Right cardiac atrium (tissue), 5 donors: ENCODE data around the gene HM13. TPM values are rescaled to one million over a fixed set of nuclear protein-coding genes. Genes with fewer than 3 reads are reported as not detected.

ENCODE experiments used
- ATAC-seq, 2 donors: fragments of 200-7000 bp; cut with Tn5 transposase; one replicate each; pipeline versions ENCODE4 v1.8.0 to v1.9.1; 2020; ENCODE audit warnings: moderate library complexity in 2 of 2, mild to moderate bottlenecking in 1 of 2
- DNase-seq, 3 donors: peaks; one replicate each; pipeline ENCODE4 v3.0.0-alpha.2; 2020
- H3K27ac ChIP-seq: one replicate; pipeline ENCODE4 v1.5.1; 2013; ENCODE audit warnings: mild to moderate bottlenecking, low read length, control low read depth, moderate library complexity
- H3K27me3 ChIP-seq: one replicate; pipeline ENCODE4 v1.6.1; 2013; ENCODE audit not compliant: control insufficient read depth, insufficient read depth
- H3K4me1 ChIP-seq: one replicate; pipeline ENCODE4 v1.6.1; 2013; ENCODE audit warnings: low read length; ENCODE audit not compliant: control insufficient read depth, insufficient read depth
- H3K4me3 ChIP-seq: one replicate; pipeline ENCODE4 v1.5.1; 2013; ENCODE audit warnings: low read length, control low read depth
- H3K9me3 ChIP-seq: one replicate; pipeline ENCODE4 v1.6.1; 2013; ENCODE audit warnings: low read length; ENCODE audit not compliant: control insufficient read depth
- WGBS: extraction: QIAGEN DNeasy Blood & Tissue Kit; methylation state at CpG from one replicate; pipeline ENCODE4 v1.1.7; 2013; 5-methylcytosine and 5-hydroxymethylcytosine counted together
- intact Hi-C, 4 donors: fragments of 100-400 bp; cut with DNase I; formaldehyde crosslinking; loops; one replicate each; pipeline versions ENCODE4 v1.11.0 to v1.14.0; 2022 to 2023
- polyA plus RNA-seq: library from polyadenylated mRNA; stranded (reverse); fragments of 200-250 nt; gene quantifications from one replicate; pipeline ENCODE4 v1.2.3, GENCODE V29; 2013
- total RNA-seq, 4 donors: library from RNA; stranded (reverse); fragmentation: NEBNext Ultra II Directional; extraction: Animal tissue kit (Norgen Biotek cat#: 25700); gene quantifications; one replicate each; pipeline ENCODE4 v1.2.1, GENCODE V29; 2021
- donor health status: healthy with polysubstance abuse.
- donor health status: DM: no; HTN: yes; CAD: no.
- donor health status: DM: no; HTN: no; CAD: no.
- donor health status: DM: no; HTN: yes; CAD: no; lungs with severe emphysema.
- donor health status: DM: yes; HTN: yes; CAD: no.

HM13 gene
- total and polyA plus RNA-seq, 5 donors: 40.0 to 80.2 (median 60.9) TPM

GRCh38 chr20:31559704-31560093 is 45.5 kb downstream of the HM13 start:
- peak overlapping the region; percentile 16 for H3K27ac ChIP-seq
- 94% methylated on average over 2 of the region's 2 CpGs for WGBS
- no peaks in the 10 kb centered on the region for H3K27me3 ChIP-seq
- ATAC-seq: no peak
- no peak for DNase-seq
- H3K4me1 ChIP-seq: peaks cover 3% of the 10 kb centered on the region
- intact Hi-C loops: loop anchor here (2.0 to 10.0 kb wide), 3 partner anchors 53 to 165 kb away; partner anchors contain the start of gene BCL2L1 (in 2 of the 4)
- H3K4me3 ChIP-seq: no peak overlapping the region
- no peaks in the 10 kb centered on the region for H3K9me3 ChIP-seq

- Histone ChIP-seq H3K27ac (peak overlapping the region; percentile 45), H3K4me1 (peaks cover 3% of the 10 kb centered on the region), H3K27me3 (no peaks in the 10 kb centered on the region), H3K9me3 (no peaks in the 10 kb centered on the region), H3K4me3 (no peak overlapping the region)
- ATAC-seq (peak; percentile 17 to 47), DNase-seq (peak; percentile 76 to 87 (median 86))
- WGBS: 23% methylated on average over 6 of the region's 6 CpGs
- intact Hi-C loops: loop anchor here (2.0 to 10.0 kb wide), 3 partner anchors 52 to 165 kb away; partner anchors contain the start of gene BCL2L1 (in 2 of the 4)
These were observed 46.0 kb downstream of the HM13 start for GRCh38 chr20:31560094-31560745.

- Histone ChIP-seq H3K27ac (no peak overlapping the region), H3K4me3 (no peak overlapping the region), H3K9me3 (no peaks in the 10 kb centered on the region), H3K4me1 (peaks cover 3% of the 10 kb centered on the region), H3K27me3 (no peaks in the 10 kb centered on the region)
- ATAC-seq (no peak), DNase-seq (peak in 1 of 3 donors; percentile 10)
- intact Hi-C loops: loop anchor here (2.0 to 10.0 kb wide), 3 partner anchors 51 to 164 kb away; partner anchors contain the start of gene BCL2L1 (in 2 of the 4)
- WGBS: 75% methylated on average over 7 of the region's 7 CpGs
These were observed 46.7 kb downstream of the HM13 start for GRCh38 chr20:31560746-31561598.

GRCh38 chr20:31562241-31562640 is 48.0 kb downstream of the HM13 start:
- 79% methylated on average over 1 of the region's 1 CpG for WGBS
- Histone ChIP-seq H3K4me3 (no peak overlapping the region), H3K27ac (no peak overlapping the region), H3K4me1 (peaks cover 3% of the 10 kb centered on the region), H3K9me3 (no peaks in the 10 kb centered on the region), H3K27me3 (no peaks in the 10 kb centered on the region)
- peak in 1 of 3 donors; percentile 34 for DNase-seq
- ATAC-seq: no peak
- intact Hi-C loops: loop anchor here in 3 of 4 donors (2.0 to 10.0 kb wide), 3 partner anchors 50 to 163 kb away; partner anchors contain the start of gene BCL2L1 (in 2 of the 3)

GRCh38 chr20:31564284-31564683 is 50.0 kb downstream of the HM13 start:
- intact Hi-C loops: loop anchor here in 3 of 4 donors (5.0 to 10.0 kb wide), 2 partner anchors 48 to 161 kb away; partner anchors contain the start of gene BCL2L1 (in 2 of the 3)
- Histone ChIP-seq H3K4me3 (no peak overlapping the region), H3K4me1 (peaks cover 3% of the 10 kb centered on the region), H3K27me3 (no peaks in the 10 kb centered on the region), H3K27ac (no peak overlapping the region), H3K9me3 (no peaks in the 10 kb centered on the region)
- no peak for DNase-seq
- WGBS: 90% methylated on average over 6 of the region's 6 CpGs
- ATAC-seq: no peak

- peak in 1 of 3 donors; percentile 27 for DNase-seq
- H3K4me1 ChIP-seq: peaks cover 6% of the 10 kb centered on the region
- intact Hi-C loops: loop anchor here in 2 of 4 donors (2.0 to 10.0 kb wide), 2 partner anchors 45 to 159 kb away; partner anchors contain the start of gene BCL2L1 (in 2 of the 2)
- 91% methylated on average over 6 of the region's 6 CpGs for WGBS
- H3K27me3 ChIP-seq: no peaks in the 10 kb centered on the region
- no peak overlapping the region for H3K27ac ChIP-seq
- H3K9me3 ChIP-seq: no peaks in the 10 kb centered on the region
- ATAC-seq: no peak
- H3K4me3 ChIP-seq: no peak overlapping the region
These were observed 51.6 kb downstream of the HM13 start for GRCh38 chr20:31565699-31566318.

- WGBS: 98% methylated on average over 1 of the region's 1 CpG
- Histone ChIP-seq H3K4me1 (peaks cover 6% of the 10 kb centered on the region), H3K27me3 (no peaks in the 10 kb centered on the region), H3K4me3 (no peak overlapping the region), H3K9me3 (no peaks in the 10 kb centered on the region), H3K27ac (no peak overlapping the region)
- intact Hi-C loops: loop anchor here in 2 of 4 donors (2.0 to 10.0 kb wide), 2 partner anchors 45 to 159 kb away; partner anchors contain the start of gene BCL2L1 (in 2 of the 2)
- ATAC-seq: no peak
- DNase-seq: no peak
These were observed 52.0 kb downstream of the HM13 start for GRCh38 chr20:31566319-31566657.

- peaks cover 6% of the 10 kb centered on the region for H3K4me1 ChIP-seq
- DNase-seq (peak in 2 of 3 donors; percentile 37 to 43), ATAC-seq (no peak)
- WGBS: 81% methylated on average over 14 of the region's 14 CpGs
- H3K9me3 ChIP-seq: no peaks in the 10 kb centered on the region
- no peak overlapping the region for H3K4me3 ChIP-seq
- intact Hi-C loops: loop anchor here in 2 of 4 donors (2.0 to 10.0 kb wide), 2 partner anchors 44 to 158 kb away; partner anchors contain the start of gene BCL2L1 (in 2 of the 2)
- no peaks in the 10 kb centered on the region for H3K27me3 ChIP-seq
- no peak overlapping the region for H3K27ac ChIP-seq
These were observed 52.6 kb downstream of the HM13 start for GRCh38 chr20:31566658-31567379.

GRCh38 chr20:31567380-31567720 is 53.1 kb downstream of the HM13 start:
- Histone ChIP-seq H3K4me3 (no peak overlapping the region), H3K4me1 (peaks cover 9% of the 10 kb centered on the region), H3K27ac (no peak overlapping the region), H3K9me3 (no peaks in the 10 kb centered on the region), H3K27me3 (no peaks in the 10 kb centered on the region)
- intact Hi-C loops: loop anchor here in 2 of 4 donors (2.0 to 10.0 kb wide), 2 partner anchors 43 to 157 kb away; partner anchors contain the start of gene BCL2L1 (in 2 of the 2)
- DNase-seq: no peak
- no peak for ATAC-seq
